OCI-LY7 (cell line): ENCODE results near the gene RASSF10. TPM values are rescaled to one million over a fixed set of nuclear protein-coding genes. Genes with fewer than 3 reads are reported as not detected.

Experiments used
- BruUV-seq: library from RNA; stranded (reverse); fragments of 400-500 nt; replicated peaks from 2 replicates; lab custom pipeline; 2021; lab: Mats Ljungman, UMichigan
- CTCF ChIA-PET: fragments of 300-600 bp; sonication (Branson Sonifier 250); formaldehyde crosslinking; loops from one replicate; lab custom pipeline; 2022; ENCODE audit warnings: antibody characterized with exemption; ENCODE audit not compliant: unreplicated experiment; lab: Charles Lee
- POLR2A ChIA-PET: fragments of 300-600 bp; sonication (Branson Sonifier 250); formaldehyde crosslinking; loops from one replicate; lab custom pipeline; 2022; ENCODE audit warnings: antibody characterized with exemption; lab: Charles Lee
- DNase-seq: peaks from one replicate; pipeline ENCODE4 v3.0.0-alpha.2; 2015; ENCODE audit warnings: low spot score
- H2AFZ ChIP-seq: fragments of 200-600 bp; sonication (generic), shearing (Covaris generic); 2 replicates; pipeline ENCODE4 v1.6.1; 2014; ENCODE audit warnings: mild to moderate bottlenecking, antibody characterized with exemption, low read length, moderate library complexity
- H3K27ac ChIP-seq: fragments of 200-600 bp; sonication (generic); 2 replicates; pipeline ENCODE4 v1.5.1; 2014; ENCODE audit warnings: mixed run types, low read depth, mild to moderate bottlenecking, moderate library complexity, low read length, inconsistent platforms; ENCODE audit not compliant: poor library complexity, severe bottlenecking
- H3K36me3 ChIP-seq: fragments of 200-600 bp; sonication (generic); 2 replicates; pipeline ENCODE4 v1.6.1; 2014; ENCODE audit warnings: mild to moderate bottlenecking, antibody characterized with exemption, low read length, moderate library complexity, mixed read lengths; ENCODE audit not compliant: insufficient read depth
- H3K4me1 ChIP-seq: fragments of 200-600 bp; sonication (generic); 2 replicates; pipeline ENCODE4 v1.5.1; 2014; ENCODE audit warnings: mild to moderate bottlenecking, low read length; ENCODE audit not compliant: insufficient read depth, poor library complexity, severe bottlenecking
- H3K4me2 ChIP-seq: fragments of 200-600 bp; sonication (generic); 2 replicates; pipeline ENCODE4 v1.6.1; 2014; ENCODE audit warnings: mild to moderate bottlenecking, low read length
- H3K4me3 ChIP-seq: fragments of 200-600 bp; sonication (generic); 2 replicates; pipeline ENCODE4 v1.5.1; 2014; ENCODE audit warnings: mild to moderate bottlenecking, low read depth, low read length; ENCODE audit not compliant: poor library complexity, severe bottlenecking
- H3K79me2 ChIP-seq: fragments of 200-600 bp; sonication (generic); 2 replicates; pipeline ENCODE4 v1.6.1; 2016; ENCODE audit warnings: low read depth, mild to moderate bottlenecking, low read length, moderate library complexity, mixed read lengths; ENCODE audit not compliant: insufficient read depth
- H3K9me2 ChIP-seq: fragments of 200-600 bp; sonication (generic); 2 replicates; pipeline ENCODE4 v1.6.1; 2016; ENCODE audit warnings: mild to moderate bottlenecking, low read length, mixed read lengths; ENCODE audit not compliant: insufficient read depth
- H3K9me3 ChIP-seq: fragments of 200-600 bp; sonication (generic); 2 replicates; pipeline ENCODE4 v1.6.1; 2014; ENCODE audit warnings: mild to moderate bottlenecking, mixed run types, low read length, mixed read lengths
- H4K20me1 ChIP-seq: fragments of 200-600 bp; sonication (generic); 2 replicates; pipeline ENCODE4 v1.6.1; 2014; ENCODE audit warnings: mild to moderate bottlenecking, antibody characterized with exemption, low read length, moderate library complexity, mixed read lengths; ENCODE audit not compliant: insufficient read depth
- CTCF ChIP-seq: fragments of 200-600 bp; sonication (generic); conservative IDR thresholded peaks from 2 replicates; pipeline ENCODE4 v1.5.1; 2014; ENCODE audit warnings: mild to moderate bottlenecking, antibody characterized with exemption, low read length, moderate library complexity, mixed read lengths
- EZH2phosphoT487 ChIP-seq: fragments of 200-600 bp; sonication (generic); IDR thresholded peaks from 2 replicates; pipeline ENCODE4 v1.6.1; 2018; ENCODE audit warnings: low read depth, borderline replicate concordance, mild to moderate bottlenecking, mixed run types, antibody characterized with exemption, low read length, moderate library complexity, mixed read lengths
- intact Hi-C: fragments of 100-400 bp; cut with micrococcal nuclease; formaldehyde crosslinking; loops from one replicate; pipeline ENCODE4 v1.10.0; 2022; ENCODE audit not compliant: unreplicated experiment
- total RNA-seq, 2 experiments: library from RNA; depleted of rRNA in 1 of 2; stranded (reverse); fragments of >200 nt in 1 of 2; shearing (Covaris generic) in 1 of 2; gene quantifications; 2 replicates each; pipeline ENCODE4 v1.2.3, GENCODE V29; 2014 to 2022

The RASSF10 gene
- total RNA-seq, 2 experiments from 2014 or later: not detected

- H3K4me3 ChIP-seq: no peak overlapping the region
- no peaks in the 10 kb centered on the region for H3K79me2 ChIP-seq
- H3K9me3 ChIP-seq: no peaks in the 10 kb centered on the region
- no peak for DNase-seq
- H3K4me1 ChIP-seq: no peaks in the 10 kb centered on the region
- POLR2A ChIA-PET: no interaction called here
- H3K4me2 ChIP-seq: no peak overlapping the region
- no peaks in the 10 kb centered on the region for H3K36me3 ChIP-seq
- H3K9me2 ChIP-seq: no peaks in the 10 kb centered on the region
- intact Hi-C loops: no loop called here
- BruUV-seq: no TSS peak
- H4K20me1 ChIP-seq: no peaks in the 10 kb centered on the region
- H2AFZ ChIP-seq: no peak overlapping the region
- TF ChIP-seq CTCF (no peak), EZH2phosphoT487 (no peak)
- CTCF ChIA-PET: no interaction called here
- H3K27ac ChIP-seq: no peak overlapping the region
Measured at GRCh38 chr11:13009921-13010748, 1.0 kb downstream of the RASSF10 start.

DNA sequence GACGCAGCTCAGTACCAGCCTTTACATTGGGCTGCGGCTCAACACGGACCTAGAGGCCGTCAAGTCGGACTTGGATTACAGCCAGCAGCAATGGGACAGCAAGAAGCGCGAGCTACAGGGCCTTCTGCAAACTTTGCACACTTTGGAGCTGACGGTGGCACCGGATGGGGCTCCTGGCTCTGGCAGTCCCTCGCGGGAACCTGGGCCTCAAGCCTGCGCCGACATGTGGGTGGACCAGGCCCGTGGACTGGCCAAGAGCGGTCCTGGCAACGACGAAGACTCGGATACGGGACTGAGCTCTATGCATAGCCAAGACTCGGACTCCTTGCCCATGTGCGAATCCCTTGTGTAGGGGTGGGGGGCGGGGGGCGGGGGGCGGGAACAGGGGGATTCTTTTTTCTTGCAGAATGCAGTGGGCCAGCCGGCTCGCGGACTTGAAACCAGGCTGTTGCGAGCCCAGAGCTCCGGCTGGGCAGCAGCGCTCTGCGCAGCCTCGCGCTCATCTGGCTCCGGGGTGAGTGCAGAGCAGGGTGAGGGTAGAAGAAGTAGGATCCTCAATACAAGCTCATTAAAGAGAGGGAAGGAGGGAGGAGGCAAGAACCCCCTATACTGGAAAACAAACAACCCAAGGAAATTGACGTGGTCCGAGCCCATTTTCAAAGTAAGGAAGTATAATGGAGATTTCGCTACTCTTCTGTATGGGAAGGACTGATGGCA is 1.8 kb downstream of the RASSF10 start:
- Histone ChIP-seq H2AFZ (no peak overlapping the region), H3K4me2 (no peak overlapping the region), H3K9me2 (no peaks in the 10 kb centered on the region), H3K4me1 (no peaks in the 10 kb centered on the region), H3K79me2 (no peaks in the 10 kb centered on the region), H3K27ac (no peak overlapping the region), H3K9me3 (no peaks in the 10 kb centered on the region), H3K4me3 (no peak overlapping the region), H4K20me1 (no peaks in the 10 kb centered on the region), H3K36me3 (no peaks in the 10 kb centered on the region)
- intact Hi-C loops: no loop called here
- DNase-seq: no peak
- ChIA-PET POLR2A (no interaction called here), CTCF (no interaction called here)
- TF ChIP-seq EZH2phosphoT487: no peak
- TF ChIP-seq CTCF: no peak
- no TSS peak for BruUV-seq
